ENCODE results near the gene ADAMTS2.

The ADAMTS2 gene

DNA sequence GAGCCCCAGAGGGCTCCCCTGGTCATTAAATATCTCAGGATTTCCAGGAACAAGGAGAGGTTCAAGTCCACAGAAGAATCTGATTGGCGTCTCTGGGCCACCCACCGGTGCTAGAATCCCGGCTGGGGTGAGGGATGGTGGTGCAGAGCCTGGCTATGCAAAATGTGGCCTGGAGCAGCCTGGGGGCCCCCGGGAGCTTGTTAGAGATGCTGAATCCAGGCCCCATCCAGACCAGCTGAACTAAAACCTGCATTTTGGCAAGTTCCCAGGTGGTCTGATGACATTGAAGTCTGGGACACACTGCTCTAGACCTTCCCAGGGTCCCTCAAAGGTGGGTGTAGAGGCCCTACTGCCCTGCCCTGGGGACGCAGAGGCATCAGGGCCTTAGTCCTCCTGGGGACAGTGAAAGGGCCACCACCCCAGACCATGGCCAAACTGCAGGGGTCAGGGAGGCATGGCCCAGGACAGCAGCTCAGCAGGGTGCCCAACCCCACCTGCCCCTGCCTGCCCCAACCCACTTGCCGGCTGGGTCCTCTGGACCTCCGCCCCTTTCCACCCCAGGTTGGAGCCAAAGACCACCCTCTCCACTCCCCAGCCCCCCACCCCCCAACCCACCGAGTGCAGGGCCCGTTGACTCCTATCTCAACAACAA is 34.7 kb downstream of the ADAMTS2 start:
- DNase-seq, result no peak

DNA sequence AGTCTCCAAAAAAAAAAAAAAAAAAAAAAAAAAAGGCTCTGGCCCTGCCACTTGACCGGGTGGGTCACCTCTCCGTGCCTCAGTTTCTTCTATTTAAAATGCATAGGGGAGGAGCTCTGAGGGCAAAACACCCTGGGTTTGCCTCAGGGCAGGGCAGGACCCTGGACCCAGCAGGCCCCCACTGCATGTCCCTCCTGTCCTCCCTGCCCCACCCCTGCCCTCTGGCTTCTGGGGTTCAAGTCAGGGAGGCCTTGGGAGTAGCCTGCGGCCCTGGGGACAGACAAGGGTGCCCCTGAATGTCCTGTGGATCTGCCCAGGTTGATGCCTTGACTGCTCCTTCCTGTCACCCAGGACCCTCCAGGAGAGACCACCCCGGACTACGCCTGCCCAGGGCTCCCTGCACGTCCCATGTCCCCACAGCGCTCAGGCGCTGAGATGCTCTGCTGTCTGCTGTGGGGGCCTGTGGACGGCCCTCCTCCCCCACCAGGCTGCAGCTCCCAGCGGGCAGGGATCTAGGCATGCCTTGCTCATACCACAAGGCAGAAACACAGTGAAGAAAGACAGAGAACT is 35.4 kb downstream of the ADAMTS2 start:
- DNase-seq, result no peak

DNA sequence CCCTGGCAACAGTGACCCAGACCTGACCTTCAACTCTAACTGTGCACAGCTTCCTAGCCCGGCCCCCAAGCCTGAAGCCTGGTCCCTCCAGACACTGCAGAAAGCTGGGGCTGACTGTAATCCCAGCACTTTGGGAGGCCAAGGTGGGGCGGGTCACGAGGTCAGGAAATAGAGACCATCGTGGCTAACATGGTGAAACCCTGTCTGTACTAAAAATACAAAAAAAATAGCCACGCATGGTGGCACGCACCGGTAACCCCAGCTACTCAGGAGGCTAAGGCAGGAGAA is 35.9 kb downstream of the ADAMTS2 start:
- DNase-seq, result no peak

DNA sequence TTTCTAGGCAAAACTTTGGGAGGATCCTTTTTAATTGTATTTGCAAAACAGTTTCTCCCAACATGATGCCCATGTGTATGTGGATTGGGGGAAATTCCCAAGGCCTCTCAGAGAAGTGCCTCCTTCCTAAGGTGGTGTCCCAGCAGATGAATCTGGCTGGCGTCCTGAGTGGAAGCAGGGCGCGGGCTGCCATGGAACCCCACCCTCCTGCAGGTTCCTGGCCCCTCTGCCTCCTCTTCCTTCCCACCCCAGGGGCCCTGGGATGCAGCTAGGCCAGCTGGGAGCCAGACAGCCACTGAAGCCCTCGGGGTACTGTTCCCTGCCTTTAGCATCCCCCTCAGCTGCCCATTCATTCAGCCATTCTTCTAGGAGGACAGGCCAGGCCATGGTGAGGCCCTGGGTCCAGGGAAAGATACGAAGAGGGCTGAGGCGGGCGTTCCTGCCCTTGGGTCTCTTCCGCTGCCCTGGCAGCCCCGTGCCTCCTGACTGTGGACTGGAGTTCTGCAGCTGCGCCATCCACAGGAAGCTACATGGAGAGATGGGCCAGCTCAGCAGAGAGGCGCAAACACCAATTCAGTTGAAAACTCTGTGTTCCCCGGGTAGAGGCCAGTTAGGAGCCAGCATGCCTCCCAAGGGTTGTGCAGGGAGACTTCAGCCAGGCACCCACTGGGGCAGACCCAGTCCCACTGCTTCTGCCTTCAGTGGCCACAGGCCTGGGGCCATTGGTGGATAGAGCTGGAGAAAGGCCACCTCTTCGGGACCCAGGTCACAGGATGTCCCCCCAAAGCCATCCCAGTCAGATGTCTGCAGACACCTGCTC is 36.5 kb downstream of the ADAMTS2 start:
- DNase-seq, result no peak

DNA sequence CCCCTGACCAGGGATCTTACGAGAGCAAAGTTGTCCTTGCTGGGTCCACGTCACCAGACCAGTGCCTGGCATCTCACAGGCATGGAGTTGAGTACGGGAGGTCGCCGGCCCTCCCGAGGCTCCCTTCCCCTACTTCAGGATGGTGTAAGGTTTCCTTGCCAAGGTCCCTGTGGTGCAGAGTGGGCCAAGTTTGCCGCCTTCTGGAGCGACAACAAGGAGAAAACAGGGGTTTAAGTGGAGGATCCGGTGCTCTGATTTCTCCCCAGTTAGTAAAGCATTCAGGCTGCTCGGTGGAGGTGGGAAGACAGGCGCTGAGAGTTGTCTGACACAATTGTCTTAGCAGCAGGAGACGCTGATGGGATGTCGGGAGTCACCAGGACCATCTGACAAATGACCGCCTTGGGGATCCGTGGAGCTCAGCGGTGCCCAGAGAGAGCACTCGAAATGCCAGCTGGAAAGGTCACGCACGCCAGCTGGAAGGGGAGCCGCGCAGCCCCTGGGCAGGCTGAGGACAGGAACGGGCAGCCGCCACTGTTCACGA is 37.3 kb downstream of the ADAMTS2 start:
- DNase-seq, result no peak

DNA sequence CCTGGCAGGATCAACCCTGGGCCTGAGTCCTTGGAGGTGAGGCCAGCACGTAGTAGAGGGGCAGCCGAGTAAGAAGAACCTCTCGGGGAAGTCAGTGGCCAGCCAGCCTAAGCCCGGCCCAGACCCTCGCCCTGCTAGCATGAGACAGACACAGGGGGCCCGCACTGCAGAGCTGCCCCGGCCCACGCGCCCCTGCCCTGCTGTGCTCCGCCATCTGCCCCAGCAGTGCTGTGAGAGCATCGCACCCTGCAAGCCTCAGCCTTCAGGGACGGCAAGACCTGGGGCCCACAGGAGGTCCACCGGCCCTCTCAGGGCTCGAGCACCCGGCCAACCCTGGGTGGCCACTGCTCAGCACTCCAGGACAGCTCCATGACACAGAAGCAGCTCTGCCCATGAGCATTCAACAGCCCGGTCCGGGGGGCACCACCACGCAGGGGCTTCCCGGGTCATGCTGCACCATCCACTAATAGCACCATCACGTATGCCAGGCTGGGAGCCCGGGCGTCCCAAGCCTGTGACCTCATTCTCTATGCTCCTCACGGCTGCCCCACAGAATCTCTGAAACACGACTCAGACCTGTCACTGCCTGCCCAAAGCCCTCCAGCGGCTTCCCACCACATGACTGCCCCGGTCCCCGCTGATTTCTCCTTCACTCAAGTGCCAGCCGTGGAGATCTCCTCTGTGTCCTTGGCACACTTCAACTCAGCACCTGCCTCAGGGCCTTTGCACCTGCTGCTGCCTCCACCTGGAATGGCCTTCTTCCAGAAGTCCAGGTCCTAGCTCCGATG is 38.1 kb downstream of the ADAMTS2 start:
- no peak for DNase-seq

DNA sequence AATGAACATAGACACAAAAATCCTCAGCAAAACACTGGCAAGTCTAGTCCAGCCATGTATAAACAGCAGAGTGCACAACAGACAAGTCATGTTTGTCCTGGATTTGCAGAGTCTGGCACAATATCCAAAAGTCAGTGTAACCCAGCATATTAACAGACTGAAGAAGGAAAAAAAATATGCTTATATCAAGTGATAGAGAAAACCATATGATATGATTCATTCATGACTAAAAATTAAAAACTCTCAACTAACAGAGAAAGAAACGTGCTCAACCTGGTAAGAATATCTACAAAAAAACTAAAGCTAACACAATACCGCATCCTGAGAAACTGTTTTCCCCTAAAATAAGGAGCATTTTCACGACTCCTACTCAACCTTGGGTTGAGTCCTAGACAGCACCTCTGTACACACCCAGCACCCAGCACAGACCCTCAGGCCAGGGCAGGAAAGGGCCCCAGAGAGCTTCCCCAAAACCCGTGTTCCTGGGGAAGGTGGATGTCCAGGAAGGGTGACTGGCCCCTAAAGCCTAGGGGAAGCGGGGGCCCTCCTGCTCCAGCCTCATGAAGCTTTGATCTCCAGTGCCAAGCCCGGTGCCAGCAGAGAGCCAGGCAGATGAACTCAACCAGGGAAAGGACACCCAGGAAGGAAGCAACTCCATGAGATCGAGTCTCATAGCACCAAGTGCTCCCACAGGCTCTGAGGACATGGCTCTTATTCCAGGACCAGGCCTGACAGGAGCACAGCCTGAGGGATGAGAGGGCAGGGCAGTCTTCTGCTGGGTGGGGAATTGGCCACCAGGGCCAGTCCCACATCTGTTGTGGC is 38.9 kb downstream of the ADAMTS2 start:
- DNase-seq, result no peak

DNA sequence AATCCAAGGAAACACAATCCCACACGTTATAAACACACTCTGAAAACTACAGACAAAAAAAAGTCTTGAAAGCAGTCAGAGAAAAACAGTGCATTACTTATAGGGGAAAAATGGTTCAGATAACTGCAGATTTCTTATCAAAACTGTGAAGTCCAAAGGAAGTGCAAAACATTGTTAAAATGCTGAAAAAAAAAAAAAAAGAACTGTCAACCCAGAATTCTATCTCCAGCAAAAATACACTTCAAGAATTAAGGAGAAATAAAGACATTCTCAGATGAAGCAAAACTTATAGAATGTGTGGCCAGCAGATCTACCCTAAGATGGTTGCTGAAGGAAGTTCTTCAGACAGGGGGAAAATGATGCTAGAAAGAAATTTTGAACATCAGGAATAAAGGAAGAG is 40.4 kb downstream of the ADAMTS2 start:
- DNase-seq, result no peak

DNA sequence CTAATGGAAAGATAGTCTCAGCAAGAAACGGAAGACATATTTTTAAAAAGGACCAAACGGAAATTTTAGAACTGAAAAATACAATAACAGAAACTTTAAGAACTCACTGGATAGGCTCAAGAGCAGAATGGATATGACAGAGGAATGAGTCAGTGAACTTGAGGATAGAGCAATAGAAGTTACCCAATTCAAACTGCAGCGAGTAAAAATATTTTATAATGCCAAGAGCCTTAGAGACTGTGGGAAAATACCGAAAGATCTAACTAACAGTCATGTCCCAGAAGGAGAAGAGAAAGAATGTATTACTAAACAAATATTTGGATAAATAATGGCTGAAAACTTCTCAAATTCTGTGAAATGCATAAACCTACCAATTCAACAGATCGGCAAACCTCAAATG is 40.8 kb downstream of the ADAMTS2 start:
- DNase-seq, result no peak

DNA sequence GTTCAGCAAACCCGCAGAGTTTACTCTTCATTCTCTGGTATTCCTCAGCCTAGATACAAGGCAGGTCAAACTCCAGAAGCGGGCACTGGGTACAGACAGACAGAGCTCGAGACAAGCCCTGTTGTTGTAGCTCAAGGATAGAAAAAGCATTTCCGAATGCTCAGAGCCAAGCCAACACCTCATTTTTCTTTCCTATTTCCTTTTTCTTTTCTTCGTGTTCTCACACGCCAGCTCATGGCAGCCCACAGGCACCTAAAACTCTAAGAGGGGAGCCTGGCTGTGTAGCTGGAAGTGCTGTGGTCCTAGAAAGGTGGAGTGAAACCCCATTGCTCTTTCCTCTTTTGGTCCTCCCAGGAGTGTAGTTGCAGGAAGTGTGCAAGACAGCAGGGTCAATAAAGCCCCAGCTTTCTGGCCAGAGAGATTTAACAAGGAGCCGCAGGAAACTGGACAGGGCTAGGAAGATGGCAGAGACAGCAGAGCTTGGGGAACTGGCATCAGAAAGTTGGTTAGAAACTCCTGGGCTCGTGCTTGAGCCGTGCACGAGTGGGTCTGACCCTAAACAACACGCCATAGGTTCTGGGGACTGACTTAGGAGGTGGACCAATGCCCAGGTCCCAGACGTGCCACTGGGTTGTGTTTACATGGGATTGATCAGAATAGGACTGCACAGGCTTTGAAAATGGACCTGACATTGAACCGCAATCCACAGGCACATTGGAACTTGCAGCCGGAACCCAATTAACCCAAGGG is 41.6 kb downstream of the ADAMTS2 start:
- DNase-seq, result no peak

DNA sequence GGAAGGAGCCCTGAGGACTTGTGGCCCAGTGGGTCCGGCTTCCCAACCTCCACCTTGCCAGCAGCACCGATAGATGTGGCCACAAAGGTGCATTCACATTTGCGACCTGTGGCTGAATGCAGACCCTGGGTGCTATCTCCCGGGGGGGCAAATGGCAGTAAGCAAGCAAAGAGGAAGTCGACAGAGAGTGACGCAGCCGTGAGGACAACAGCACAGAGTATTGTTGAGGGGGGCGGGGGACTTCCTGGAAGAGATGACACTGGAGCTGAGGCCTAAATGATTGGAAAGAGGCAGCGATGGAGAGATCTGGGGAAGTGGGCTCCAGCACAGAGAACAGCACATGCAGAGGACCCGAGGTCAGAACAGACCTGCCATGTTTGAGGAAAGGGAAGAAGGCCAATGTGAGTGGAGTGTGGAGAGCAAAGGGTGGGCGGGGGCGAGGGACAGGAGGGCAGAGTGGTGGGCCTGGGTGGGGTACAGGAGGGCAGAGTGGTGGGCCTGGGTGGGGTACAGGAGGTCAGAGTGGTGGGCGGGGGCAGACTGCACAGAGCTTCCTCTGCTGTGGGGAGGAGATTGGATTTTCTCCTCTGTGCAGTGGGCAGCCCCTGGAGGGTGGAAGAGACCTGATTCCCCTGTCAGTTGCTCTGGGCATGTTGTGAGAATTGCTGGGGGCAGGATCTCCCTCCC is 42.6 kb downstream of the ADAMTS2 start:
- DNase-seq, result no peak

DNA sequence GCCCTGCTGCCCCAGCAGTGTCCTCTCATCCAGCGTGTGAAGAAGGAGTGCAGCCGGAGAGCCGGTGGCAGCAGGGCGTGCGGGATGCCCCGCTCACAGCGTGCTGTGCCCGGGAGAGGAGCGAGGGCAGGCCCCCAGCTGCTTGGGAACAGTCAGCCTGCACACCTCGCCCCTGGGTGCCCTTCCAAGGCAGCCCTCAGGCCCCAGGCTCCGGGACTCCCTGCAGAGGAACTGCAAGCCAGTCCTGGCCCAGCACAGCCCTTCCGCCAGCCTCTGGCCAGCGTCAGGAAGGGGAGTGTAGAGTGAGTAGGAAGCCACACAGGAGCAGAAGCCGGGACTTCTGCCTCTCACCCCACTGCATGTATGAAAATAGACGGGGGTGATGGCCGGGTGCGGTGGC is 43.5 kb downstream of the ADAMTS2 start:
- no peak for DNase-seq

DNA sequence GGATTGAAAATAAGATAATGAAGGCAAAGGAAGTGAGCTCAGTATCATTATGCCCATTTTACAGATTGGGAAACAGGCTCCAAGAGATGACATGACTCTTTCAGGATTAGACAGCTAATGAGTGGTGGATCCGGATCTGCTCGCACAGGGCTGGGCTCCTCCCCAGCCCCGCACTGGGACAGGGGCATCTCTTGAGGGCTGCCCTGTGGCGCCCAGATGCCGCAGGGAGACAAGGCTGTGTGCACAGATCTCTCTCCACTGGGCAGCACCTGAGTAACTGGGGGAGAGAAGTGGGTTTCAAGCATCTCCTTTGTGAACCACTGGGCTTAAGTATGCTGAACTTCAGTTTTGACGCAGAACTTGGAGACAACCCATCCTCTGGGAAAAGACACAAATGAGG is 43.9 kb downstream of the ADAMTS2 start:
- no peak for DNase-seq

DNA sequence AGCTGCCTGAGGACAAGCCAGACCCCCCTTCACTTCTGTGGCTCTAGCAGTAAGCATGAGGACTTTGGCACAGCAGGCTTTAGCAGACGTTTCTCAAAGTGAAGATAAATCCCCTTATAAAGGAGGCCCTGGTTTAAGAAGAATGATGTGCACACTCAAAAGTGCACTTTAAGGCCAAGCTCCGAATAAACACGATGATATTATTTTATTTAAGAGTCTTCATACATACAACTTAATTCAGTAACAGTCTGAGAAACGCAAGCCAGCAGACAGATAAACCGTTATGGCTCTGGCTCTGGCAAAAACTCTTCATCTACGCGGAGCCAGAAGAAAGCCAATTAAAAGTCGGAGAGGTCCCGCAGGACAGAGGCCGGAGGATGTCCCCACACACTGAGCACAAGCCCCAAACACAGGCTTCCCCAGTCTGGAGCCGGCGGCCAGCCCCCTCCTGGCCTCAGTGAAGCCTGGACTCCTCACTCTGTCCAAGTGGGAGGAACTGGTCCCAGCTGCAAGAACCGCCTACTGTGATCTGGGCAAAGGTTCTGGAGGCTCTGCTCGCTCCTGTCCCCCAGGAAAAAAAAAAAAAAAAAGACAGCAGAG is 44.6 kb downstream of the ADAMTS2 start:
- DNase-seq, result no peak

DNA sequence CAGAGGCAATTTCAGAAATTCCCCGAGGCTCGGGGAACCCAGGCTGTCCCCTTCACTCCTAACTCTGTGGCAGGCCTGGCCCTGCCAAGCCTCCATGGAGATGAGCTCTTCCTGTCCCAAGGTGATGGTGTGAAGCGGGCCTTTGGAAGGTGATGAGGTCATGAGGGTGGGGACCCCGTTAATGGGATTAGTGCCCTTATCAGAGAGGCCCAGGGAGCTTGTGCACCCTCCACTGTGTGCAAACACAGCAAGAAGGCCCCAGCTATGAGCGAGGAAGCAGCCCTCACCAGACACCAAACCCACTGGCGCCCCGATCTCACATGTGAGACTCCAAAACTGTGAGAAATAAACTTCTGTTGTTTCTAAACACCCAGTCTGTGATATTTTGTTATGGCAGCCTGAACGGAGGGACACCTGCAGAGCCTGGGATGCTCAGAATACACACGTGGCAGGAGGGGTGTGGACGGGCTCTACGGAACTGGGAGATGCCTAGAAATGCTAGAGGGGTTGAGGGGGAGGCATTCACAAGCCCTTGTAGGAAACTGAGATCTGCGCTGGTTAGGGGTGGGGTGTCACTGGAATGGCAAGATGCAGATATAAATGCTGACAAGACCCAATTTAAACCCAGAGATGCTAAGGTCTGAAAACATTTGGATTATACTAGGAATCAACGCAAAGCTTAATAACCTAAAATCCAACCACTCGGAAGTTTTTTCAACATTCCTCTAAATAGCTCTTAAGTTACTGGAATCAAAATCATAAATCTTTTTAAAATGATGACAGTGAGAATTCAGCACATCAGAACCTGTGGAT is 46.9 kb downstream of the ADAMTS2 start:
- DNase-seq, result no peak

DNA sequence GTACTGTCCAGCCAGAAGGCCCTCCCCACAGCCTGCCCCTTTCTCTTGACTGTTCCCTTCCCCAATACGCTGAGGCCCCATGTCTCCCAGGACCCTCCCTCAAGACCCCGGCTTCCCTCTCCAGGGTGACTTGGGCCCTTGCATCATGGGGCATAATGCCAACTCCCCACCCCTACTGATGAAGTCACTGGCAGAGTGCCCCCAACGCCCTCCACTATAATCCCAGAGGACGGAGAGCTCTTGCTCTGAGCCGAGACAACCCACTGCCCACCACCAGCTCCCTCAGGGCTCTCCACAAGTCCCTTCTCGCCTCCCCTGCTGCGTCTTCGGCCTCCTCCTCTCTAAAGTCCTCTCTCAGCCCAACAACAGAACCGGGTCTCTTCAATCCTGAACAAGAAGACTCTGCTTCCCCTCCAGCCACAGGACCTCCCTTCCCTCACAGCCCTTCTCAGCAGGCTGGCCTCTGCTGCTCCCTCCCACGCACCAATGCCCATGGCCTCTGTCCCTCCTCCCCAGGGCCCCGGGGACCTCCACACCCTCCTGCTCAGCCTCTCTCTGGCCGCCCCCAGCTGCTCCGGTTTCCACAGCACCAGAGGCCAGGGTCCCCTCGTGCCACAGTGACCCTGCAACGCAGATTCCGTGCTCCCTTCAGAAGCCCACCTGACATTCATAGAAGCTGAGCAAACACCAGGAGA is 47.6 kb downstream of the ADAMTS2 start:
- no peak for DNase-seq

DNA sequence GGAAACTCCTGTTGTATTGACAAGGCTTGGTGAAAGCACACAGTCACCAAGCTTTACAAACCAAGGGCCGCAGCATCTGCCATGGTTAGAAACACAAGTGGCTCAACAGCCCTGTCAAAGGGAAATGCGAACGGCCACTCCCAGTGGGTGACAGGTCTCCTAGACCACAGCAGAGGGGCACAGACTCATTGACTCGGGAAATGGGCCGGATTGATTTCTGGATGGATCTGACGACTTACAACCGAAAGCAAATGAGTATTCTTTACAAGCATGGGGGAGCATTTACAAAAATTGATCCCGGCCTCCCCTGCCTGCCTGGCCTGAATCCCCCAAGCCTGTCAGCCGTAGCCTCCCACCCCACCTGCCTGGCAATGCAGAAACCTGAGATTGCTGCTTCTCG is 48.2 kb downstream of the ADAMTS2 start:
- DNase-seq, result no peak

DNA sequence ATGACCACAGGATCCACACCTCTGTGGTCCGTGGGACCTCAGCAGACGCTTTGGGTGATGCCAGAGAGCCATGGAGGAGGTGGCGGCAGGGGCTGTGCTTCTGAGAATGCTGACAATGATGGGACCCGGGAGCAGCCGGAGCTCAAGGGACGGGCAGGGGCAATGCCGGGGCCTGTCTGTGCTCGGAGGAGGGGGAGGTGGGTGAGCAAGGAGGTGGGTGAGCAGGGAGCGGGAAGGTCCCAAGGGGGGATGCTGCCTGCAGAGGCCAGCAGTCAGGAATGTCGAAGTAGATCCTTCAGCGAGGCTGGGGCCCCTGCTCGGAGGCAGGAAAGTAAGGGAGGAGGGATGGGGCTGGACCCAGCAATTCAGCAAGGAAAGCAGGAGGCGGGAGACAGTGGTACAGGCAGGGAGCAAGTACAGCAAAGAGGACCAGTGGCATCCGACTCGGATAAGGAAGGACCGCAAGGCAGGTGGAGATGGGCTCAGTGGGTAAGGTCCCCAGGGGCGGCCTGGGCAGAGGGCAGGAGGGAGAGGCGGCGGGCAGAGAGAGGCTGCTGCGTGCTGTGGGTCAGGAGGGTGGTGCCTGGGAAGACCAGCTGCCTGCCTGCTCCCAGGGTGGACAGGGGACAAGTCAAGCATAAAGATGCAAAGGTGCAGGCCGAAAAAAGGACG is 49.0 kb downstream of the ADAMTS2 start:
- no peak for DNase-seq

DNA sequence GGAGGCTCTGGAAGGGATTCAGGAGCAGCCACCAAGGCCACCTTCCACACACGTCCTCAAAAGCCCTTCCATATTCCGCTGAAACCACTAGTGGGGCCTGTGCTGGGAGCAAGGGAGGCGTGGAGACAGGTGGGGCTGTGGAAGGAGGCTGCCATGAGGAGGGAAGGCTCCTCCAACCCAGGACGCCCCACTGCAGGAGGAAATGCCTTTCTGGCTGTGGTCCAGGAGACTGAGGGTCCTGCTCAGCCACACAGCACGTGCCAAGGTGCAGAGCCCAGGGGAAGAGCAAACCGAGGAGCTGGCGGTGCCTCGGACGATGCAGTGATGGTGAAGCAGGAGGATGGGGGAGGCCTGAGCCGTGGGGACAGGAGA is 49.5 kb downstream of the ADAMTS2 start:
- DNase-seq, result no peak
